A549 treated with AZD9567 at 1 μM for 4 hours (cell line): Measurements from ENCODE around the gene C15orf61. TPM values are rescaled to one million over a fixed set of nuclear protein-coding genes. Genes with fewer than 3 reads are reported as not detected.

Source experiments
- total RNA-seq: library from RNA; stranded (reverse); fragments of 200-300 nt; extraction: Qiagen RNA extraction; gene quantifications from 5 replicates; pipeline ENCODE4 v1.2.3, GENCODE V29; 2022; ENCODE audit not compliant: insufficient read depth

The C15orf61 gene
- 1.0 to 4.9 TPM (median 4.1 TPM) in 5 replicates for total RNA-seq

GRCh38 chr15:67521029-67521782, at the start of gene C15orf61:
Gene C15orf61, plus strand, starts transcription at chr15:67521131. Its CDS starts 118 bp downstream, at chr15:67521249.

GRCh38 chr15:67542420-67543347, 21.8 kb downstream of the C15orf61 start, which contains the start of gene MAP2K5:
Gene MAP2K5, plus strand, starts transcription at chr15:67542703. Its CDS starts 633 bp downstream, at chr15:67543336.

Other genes with a start within 250 kb of the C15orf61 start
- 9.7 to 14.8 TPM (median 10.3 TPM) in 5 replicates for gene MAP2K5, start 21.6 kb downstream of the C15orf61 start, total RNA-seq